Right lobe of liver (tissue), 4 donors: ENCODE measurements around the gene FBXO41.

ENCODE experiments used
- POLR2A ChIP-seq: fragments of 450-650 bp; IDR thresholded peaks from one replicate; pipeline ENCODE4 v1.6.1; 2017; ENCODE audit warnings: antibody characterized with exemption, mild to moderate bottlenecking
- TF ChIP-seq, protein P1 (sequence below), 4 donors: fragments of 200-600 bp in 3 of 4; fragments of 450-650 bp in 1 of 4; IDR thresholded peaks; one replicate each; pipeline versions ENCODE4 v1.5.1 to v1.8.0; 2016 to 2022; ENCODE audit warnings: antibody characterized with exemption in 4 of 4, mild to moderate bottlenecking in 2 of 4
- donor health status: DM: no; HTN: no; CAD: no.
- donor health status: DM: no; HTN: no; CAD: no.
- donor health status: DM: no; HTN: yes; CAD: no.

GRCh38 chr2:73259704-73260337 is 24.5 kb downstream of the FBXO41 start:
- TF ChIP-seq, protein P1, sequence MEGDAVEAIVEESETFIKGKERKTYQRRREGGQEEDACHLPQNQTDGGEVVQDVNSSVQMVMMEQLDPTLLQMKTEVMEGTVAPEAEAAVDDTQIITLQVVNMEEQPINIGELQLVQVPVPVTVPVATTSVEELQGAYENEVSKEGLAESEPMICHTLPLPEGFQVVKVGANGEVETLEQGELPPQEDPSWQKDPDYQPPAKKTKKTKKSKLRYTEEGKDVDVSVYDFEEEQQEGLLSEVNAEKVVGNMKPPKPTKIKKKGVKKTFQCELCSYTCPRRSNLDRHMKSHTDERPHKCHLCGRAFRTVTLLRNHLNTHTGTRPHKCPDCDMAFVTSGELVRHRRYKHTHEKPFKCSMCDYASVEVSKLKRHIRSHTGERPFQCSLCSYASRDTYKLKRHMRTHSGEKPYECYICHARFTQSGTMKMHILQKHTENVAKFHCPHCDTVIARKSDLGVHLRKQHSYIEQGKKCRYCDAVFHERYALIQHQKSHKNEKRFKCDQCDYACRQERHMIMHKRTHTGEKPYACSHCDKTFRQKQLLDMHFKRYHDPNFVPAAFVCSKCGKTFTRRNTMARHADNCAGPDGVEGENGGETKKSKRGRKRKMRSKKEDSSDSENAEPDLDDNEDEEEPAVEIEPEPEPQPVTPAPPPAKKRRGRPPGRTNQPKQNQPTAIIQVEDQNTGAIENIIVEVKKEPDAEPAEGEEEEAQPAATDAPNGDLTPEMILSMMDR (IDR thresholded peaks at IDR 0.05): no peak
- no peak for TF ChIP-seq POLR2A
